ENCODE measurements around the gene TRIM41. TPM values are rescaled to one million over a fixed set of nuclear protein-coding genes. Genes with fewer than 3 reads are reported as not detected.
A peak's percentile ranks its signal among the peaks of the same experiment; 100 is the strongest.

The TRIM41 gene
- polyA plus RNA-seq, 1 experiment, result 15.2 TPM

DNA sequence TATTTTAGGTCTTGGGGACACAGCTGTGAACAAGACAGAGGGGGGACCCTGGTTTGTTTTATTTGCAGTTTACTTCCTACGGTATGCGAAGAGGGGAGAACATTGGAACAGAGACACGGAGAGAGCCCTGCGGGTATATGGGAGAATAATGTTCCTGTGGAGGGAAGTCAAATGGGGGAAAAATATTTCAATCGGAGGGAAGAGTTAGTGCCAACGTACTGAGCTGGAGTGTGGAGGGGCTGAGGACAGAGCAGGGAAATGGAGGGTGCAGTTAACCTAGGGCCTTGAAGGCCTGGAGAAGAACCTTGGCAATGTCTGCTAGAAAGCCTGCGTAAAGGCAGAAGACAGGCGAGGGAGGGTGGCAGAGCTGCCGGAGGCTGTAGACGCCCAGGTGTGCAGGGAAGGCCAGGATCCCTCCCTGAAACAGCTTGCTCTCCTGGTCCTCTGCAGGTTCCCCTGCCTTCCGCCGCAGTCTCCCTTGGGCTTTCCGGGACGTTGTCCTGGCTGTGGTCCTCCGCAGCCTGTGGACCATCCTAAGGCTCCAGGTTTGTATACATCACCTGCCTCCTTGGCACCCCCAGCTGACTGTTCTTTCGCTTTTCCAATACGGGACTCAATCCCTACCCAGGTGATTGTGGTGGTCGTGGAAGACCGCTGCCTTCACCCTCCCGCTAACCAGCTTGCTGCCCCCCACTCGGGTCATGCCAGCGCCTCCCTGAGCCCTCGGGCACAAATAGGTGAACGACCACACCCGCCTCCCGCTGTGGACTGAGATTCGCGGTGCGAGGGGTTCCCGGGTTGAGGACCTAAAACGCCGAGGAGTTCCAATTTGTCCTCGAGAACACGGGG lies 22.6 kb downstream of the TRIM41 start:
- H3K27me3 ChIP-seq (ENCODE audit: control insufficient read depth, insufficient read depth, low read length), result no peaks in the 10 kb centered on the region
- CTCF ChIA-PET, result no interaction called here
- peaks cover 9% of the 10 kb centered on the region for H3K36me3 ChIP-seq (ENCODE audit: control insufficient read depth, insufficient read depth, low read length)
- peak overlapping the region; percentile 88 for H3K4me3 ChIP-seq (ENCODE audit: low read depth, low read length)
- POLR2A ChIA-PET, result interaction anchor here (0.6 kb wide), 1 partner anchor 22 kb away, joined by 10 read pairs; the partner anchor contains the start of gene TRIM41
- TF ChIP-seq, protein P1, sequence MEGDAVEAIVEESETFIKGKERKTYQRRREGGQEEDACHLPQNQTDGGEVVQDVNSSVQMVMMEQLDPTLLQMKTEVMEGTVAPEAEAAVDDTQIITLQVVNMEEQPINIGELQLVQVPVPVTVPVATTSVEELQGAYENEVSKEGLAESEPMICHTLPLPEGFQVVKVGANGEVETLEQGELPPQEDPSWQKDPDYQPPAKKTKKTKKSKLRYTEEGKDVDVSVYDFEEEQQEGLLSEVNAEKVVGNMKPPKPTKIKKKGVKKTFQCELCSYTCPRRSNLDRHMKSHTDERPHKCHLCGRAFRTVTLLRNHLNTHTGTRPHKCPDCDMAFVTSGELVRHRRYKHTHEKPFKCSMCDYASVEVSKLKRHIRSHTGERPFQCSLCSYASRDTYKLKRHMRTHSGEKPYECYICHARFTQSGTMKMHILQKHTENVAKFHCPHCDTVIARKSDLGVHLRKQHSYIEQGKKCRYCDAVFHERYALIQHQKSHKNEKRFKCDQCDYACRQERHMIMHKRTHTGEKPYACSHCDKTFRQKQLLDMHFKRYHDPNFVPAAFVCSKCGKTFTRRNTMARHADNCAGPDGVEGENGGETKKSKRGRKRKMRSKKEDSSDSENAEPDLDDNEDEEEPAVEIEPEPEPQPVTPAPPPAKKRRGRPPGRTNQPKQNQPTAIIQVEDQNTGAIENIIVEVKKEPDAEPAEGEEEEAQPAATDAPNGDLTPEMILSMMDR (IDR thresholded peaks at IDR 0.05; ENCODE audit: insufficient read depth, low read depth, low read length), result no peak
- DNase-seq (ENCODE audit: low read depth), result no peak

DNA sequence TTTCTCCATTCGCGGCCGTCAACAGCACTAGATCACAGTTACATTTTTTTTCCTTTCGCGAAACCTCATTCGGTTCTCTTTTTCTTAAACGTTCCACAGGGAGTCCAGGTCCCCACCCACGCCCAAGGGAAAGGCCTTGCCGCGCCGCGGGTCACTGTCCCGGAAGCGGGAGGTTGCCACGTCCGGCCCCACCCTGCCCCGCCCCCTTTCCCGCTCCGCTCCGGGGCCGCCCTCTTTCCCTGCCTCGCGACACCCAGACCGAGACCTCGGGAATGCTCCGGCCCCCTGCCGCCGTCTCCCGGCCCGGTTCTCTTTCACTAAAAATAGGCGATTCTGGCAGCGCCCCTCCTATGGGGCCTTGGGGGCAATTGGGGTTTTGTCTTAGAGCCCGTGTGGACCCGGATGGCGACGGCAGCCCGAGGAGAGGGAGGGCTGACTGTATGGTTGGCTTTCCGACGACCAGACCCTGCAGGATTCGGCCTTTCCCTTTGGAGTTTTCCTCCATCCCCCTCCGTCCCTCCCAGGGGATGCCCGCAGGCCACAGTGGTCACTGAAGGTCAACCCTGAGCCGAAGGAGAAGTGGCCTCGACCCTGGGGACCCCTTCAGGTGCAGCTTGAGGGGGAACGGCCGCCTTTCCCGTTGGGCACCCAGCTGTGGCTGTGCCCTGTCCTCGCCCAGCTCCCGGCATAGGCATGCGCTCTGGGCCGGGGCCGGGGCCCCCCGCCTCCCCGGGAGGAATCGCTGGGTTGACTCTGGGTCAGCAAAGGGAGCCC lies 23.4 kb downstream of the TRIM41 start:
- Histone ChIP-seq H3K36me3 (ENCODE audit: control insufficient read depth, insufficient read depth, low read length) (peaks cover 8% of the 10 kb centered on the region), H3K27me3 (ENCODE audit: control insufficient read depth, insufficient read depth, low read length) (no peaks in the 10 kb centered on the region), H3K4me3 (ENCODE audit: low read depth, low read length) (peak overlapping the region; percentile 88)
- ChIA-PET CTCF (interaction anchor here (0.8 to 1.0 kb wide), 2 partner anchors 9 to 85 kb away, joined by 3 to 5 read pairs; no protein-coding TSS in a partner anchor), POLR2A (no interaction called here)
- peak; percentile 37 for DNase-seq (ENCODE audit: low read depth)
- TF ChIP-seq, protein P1 (IDR thresholded peaks at IDR 0.05; ENCODE audit: insufficient read depth, low read depth, low read length), result no peak; the same call in 1 of the 2 replicates

DNA sequence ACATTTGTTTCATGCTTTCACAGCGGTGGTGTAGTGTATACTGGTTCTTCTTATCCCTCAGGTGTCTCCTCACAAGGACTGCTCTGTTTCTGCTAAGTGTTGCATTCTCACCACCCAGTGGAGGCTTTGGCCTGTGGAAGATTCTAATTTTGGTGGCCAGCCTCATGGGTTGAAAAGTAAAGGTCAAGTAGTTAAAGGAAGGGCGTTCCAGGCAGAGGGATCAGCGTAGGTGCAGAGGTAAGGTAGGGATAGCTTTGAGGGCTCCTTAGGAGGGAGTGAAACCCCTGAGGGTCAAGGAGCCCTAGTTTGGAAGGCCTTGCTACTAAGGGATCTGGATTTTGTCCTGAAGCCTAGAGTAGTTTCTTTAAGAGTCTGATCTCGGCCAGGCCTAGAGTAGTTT lies 25.2 kb downstream of the TRIM41 start:
- Histone ChIP-seq H3K4me3 (ENCODE audit: low read depth, low read length) (peak overlapping the region; percentile 88), H3K27me3 (ENCODE audit: control insufficient read depth, insufficient read depth, low read length) (no peaks in the 10 kb centered on the region), H3K36me3 (ENCODE audit: control insufficient read depth, insufficient read depth, low read length) (peaks cover 5% of the 10 kb centered on the region; the same call in 1 of the 2 replicates)
- CTCF ChIA-PET, result no interaction called here
- POLR2A ChIA-PET, result no interaction called here
- DNase-seq (ENCODE audit: low read depth), result no peak
- TF ChIP-seq, protein P1 (IDR thresholded peaks at IDR 0.05; ENCODE audit: insufficient read depth, low read depth, low read length), result no peak

- no peak for DNase-seq (ENCODE audit: low read depth)
- H3K36me3 ChIP-seq (ENCODE audit: control insufficient read depth, insufficient read depth, low read length), result peaks cover 6% of the 10 kb centered on the region; the same call in 1 of the 2 replicates
- H3K27me3 ChIP-seq (ENCODE audit: control insufficient read depth, insufficient read depth, low read length), result no peaks in the 10 kb centered on the region
- H3K4me3 ChIP-seq (ENCODE audit: low read depth, low read length), result no peak overlapping the region
- TF ChIP-seq, protein P1 (IDR thresholded peaks at IDR 0.05; ENCODE audit: insufficient read depth, low read depth, low read length), result no peak
- CTCF ChIA-PET, result interaction anchor here (0.6 to 1.5 kb wide), 2 partner anchors 9 to 608 kb away, joined by 3 read pairs; no protein-coding TSS in a partner anchor
- POLR2A ChIA-PET, result no interaction called here
Measured at GRCh38 chr5:181255276-181255675, 32.2 kb downstream of the TRIM41 start.
